ENCODE results near the gene GPR153.

The GPR153 gene

DNA sequence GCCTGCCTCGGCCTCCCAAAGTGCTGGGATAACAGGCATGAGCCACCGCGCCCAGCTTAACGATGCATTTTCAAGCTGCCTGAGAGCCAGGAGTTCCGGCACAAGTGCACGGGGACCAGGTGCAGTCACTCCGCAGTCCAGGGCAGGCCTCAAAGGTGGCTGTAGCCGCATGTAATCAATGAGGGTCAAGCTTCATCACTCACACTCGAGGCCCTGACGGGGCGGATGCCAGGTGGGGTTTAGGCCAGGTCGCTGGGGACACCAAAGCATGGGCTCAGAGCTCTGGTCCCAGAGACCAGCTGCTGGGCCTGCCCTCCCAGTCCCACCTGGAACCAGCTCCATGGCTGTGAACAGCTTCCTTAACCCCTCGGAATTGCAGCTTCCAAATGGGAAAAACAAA lies 26.1 kb upstream of the GPR153 start:
- in situ Hi-C loops (cut with MboI; ENCODE audit: low sequenced_read_pairs) = no loop called here

DNA sequence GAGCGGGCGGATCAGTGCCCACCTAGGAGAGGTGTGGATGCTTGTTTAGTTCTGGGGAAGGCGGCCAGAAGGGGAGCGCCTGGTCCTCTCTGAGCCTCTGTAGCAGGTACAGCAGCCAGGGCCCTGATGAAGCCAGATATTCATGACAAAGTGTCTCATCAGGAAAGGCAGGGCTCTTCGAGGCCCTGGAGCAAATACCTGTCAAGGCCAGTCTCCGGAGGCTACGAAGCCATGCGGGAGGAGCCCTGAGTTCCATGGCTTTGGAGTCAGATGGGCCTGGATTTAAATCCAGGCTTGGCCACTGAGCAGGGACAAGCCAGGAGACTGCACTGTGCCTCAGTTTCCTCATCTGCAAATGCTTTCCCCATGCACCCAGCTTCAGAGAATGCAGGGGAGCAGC lies 25.4 kb upstream of the GPR153 start:
- in situ Hi-C loops (cut with MboI; ENCODE audit: low sequenced_read_pairs) = no loop called here

GRCh38 chr1:6285336-6285735 lies 24.4 kb upstream of the GPR153 start:
- in situ Hi-C loops (cut with MboI; ENCODE audit: low sequenced_read_pairs) = no loop called here

DNA sequence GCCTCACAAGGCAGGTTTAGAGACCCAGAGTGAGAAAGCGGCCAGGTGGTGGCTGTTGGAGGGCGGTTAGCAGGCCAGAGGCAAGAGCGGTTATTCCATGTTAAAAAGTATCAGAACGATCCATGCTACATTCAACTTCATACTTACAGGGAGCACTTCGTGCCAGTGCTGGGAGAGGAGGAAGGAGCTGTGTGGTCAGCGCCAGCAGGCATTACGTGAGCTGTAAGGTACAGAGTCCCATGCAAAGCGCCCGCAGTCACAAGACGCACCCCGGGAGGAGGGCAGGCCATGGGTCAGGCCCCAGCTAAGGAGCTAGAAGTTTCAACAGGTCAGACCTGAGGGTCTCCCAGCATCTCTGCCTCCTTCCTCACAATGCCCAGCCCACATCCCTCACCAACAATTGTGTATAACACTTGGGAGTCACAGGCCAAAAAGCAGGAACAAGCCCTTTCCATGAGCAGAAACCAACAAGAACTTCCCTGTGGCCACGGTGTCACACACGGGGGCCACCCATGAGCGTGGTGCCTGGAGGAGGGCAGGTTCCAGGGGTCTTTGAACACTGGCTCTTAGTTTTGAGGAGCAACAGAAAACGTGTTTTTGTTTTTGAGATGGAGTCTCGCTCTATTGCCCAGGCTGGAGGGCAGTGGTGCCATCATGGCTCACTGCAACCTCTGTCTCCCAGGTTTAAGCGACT lies 21.8 kb upstream of the GPR153 start:
- in situ Hi-C loops (cut with MboI; ENCODE audit: low sequenced_read_pairs) = no loop called here

- in situ Hi-C loops (cut with MboI; ENCODE audit: low sequenced_read_pairs) = no loop called here
Measured at GRCh38 chr1:6281511-6282402, 20.9 kb upstream of the GPR153 start.

- in situ Hi-C loops (cut with MboI; ENCODE audit: low sequenced_read_pairs) = no loop called here
Measured at GRCh38 chr1:6280761-6281451, 20.0 kb upstream of the GPR153 start.

DNA sequence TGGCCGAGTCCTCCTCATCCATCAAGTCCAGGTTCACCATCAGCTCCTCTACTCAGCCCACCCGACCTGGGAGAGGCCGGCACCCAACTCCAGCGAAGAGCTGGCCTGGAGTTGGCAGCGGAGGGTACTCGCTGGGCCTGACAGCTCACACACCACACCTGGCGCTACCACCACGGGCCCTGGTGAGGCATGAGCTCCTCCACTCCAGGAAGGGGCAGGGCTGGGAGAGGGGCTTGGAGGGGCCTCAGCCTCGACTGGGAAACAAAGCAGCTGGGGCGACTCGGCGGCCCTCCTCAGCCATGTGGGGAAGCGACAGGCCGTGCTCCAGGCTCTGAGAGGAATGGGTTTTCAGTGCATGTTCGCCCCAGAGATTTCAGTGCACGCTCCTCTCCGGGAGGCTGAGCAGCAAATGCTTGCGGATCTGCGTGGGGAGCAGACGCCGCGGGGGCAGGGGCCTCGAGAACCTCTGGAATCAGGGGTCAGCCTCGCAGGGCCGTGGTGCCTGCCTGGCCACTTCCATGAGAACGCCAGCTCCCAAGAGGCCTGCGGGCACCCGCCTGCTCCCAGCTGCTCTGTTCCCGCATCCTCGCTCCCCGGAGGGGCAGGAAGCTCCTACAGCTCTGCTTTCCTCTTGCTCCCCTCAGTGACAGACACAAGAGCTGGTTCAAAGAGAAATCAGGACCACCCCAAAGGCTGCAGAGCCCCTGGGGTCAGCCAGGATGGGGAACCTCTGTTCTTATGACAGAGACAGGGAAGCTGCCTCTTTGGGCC lies 18.9 kb upstream of the GPR153 start:
- in situ Hi-C loops (cut with MboI; ENCODE audit: low sequenced_read_pairs) = no loop called here

- in situ Hi-C loops (cut with MboI; ENCODE audit: low sequenced_read_pairs) = no loop called here
Measured at GRCh38 chr1:6279066-6279465, 18.2 kb upstream of the GPR153 start.

GRCh38 chr1:6278263-6278662 lies 17.4 kb upstream of the GPR153 start:
- in situ Hi-C loops (cut with MboI; ENCODE audit: low sequenced_read_pairs) = no loop called here

DNA sequence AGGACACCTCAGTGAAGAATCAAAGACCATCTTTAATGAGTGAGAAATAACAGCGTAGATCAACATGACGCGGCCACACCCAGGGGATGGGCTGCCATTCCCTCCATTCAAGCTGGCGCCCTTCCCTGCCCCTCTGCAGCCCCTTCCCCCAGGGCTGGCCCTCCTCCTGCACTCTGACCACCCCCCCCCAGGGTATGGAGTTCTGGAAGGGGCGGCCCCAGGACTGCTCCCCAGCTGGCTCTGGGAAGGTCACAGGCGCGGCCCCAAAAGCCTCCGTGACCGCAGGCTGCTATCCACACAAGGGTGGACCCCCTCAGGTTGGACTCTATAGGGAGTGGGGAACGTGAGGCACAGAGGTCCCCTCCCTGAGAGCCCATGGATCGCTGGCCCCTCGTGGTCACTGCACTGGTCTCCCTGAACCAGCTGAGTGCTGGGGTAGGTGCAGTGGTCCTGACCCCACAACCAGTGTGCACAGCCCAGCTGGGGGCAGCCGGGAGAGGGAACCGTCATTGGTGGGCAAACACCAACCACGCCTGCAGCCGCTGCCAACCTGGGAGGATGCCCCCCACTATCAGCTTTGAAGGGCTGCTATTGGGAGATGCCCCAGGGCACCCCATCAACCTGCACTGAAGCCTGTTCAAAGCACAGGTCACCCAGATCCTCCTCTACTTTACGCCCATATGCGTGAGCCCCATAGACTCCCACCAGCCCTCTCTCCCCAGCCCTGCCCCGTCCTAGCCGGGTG lies 16.1 kb upstream of the GPR153 start:
- in situ Hi-C loops (cut with MboI; ENCODE audit: low sequenced_read_pairs) = no loop called here

- in situ Hi-C loops (cut with MboI; ENCODE audit: low sequenced_read_pairs) = no loop called here
Measured at GRCh38 chr1:6275826-6276782, 15.2 kb upstream of the GPR153 start.

DNA sequence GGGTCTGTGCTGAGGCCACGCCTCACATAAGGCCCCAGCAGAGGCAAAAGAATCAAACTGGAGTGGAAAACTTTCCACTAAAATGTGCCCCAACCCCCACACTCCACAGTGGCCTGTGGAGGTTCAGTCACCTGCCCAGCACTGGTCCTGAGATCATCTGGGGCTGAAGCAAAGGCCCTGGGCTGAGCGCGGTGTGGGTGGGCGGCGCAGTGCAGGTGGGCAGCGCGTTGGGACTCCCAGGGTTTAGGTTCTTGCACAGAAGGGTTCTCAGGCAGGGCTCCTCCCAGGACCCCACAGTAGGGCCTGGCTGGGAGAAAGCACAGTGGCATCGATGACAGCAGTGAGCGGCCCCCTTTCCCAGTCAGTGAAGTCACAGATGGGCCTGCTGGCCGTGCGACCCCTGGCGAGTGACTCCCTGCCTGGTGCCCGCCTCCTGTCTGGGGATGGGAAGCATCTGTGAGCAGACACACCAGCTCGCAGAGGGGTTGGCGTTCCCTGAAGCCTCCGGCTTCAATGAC lies 13.8 kb upstream of the GPR153 start:
- in situ Hi-C loops (cut with MboI; ENCODE audit: low sequenced_read_pairs) = no loop called here

DNA sequence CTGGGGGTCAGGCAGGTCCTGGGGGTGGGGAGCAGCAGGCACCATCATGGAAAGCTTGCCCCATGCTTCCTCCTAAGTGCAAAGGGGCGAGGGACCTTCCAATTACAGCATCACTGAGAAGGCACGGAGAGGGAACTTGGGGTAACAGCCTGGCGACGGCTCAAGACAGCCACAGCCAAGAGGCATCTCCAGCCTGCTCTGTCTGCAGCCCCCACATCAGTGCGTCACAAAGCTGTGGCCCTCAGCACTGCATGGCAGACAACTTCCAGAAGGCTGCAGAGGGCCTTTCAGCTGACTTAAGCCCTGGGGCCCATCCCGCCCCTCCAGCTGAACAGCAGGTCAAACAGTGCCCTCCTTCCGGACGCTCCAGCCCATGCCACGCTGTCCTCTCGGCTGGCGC lies 13.2 kb upstream of the GPR153 start:
- in situ Hi-C loops (cut with MboI; ENCODE audit: low sequenced_read_pairs) = no loop called here

DNA sequence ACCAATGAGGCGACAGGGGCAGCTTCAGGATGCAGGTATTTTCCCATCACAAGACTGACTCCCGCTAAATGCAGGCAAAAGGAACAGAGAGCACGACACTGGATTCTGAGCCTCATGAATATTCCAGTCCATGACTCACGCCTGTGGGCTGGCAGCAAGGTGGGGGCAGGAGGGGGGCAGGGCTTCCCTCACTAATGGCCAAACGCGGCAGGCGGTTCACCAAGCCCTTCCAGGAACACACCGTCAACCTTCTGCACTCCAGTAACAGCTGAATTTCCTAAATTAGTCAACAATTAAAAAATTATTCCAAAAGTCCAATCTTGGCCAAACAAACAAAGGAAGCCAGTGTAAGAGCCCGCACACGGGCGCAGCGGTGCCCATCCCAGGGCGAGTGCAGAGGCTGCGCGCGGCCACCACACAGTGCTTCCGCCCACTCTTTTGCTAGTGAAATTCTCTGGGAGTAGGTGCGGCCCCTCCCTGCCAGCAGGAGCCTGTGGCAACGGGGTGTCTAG lies 12.5 kb upstream of the GPR153 start:
- in situ Hi-C loops (cut with MboI; ENCODE audit: low sequenced_read_pairs) = no loop called here

DNA sequence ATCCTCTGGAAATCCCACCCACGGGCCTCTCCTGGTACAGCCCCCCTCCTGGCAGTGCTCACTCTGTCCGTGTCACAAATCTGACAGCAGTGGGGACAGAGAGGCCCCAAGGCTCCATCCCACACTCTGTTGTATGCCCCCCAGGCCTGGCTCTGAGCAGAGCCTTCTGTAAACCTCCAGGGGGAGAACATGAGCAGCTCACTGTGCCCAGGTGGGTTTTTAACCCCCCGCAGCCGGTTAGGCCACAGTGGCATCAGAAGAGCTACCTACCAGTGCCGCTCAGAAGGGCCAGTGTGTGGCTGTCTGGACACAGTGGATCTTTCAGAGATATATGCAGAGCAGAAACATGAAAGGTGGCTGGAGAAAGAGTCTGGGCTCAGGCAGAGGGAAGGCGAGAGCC lies 12.0 kb upstream of the GPR153 start:
- in situ Hi-C loops (cut with MboI; ENCODE audit: low sequenced_read_pairs) = no loop called here

DNA sequence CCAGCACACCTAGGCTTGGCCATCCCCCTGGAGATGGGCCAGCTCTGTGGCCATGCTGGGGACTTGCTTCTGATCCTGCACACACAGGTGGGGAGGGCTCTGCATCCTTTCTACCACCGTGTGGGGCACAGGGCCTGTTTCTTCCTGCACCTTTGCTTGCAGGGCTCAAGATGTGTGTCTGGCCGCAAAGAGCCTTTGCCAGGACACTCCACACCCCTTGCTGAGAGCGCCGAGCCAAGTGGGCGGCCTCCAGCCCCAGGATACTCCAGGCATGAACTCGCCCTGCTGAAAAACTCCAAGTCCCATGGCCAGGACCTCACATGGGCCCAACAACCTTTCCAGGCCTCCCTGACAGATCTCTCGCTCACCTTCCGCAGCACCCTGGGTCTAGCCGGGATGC lies 11.6 kb upstream of the GPR153 start:
- in situ Hi-C loops (cut with MboI; ENCODE audit: low sequenced_read_pairs) = no loop called here

DNA sequence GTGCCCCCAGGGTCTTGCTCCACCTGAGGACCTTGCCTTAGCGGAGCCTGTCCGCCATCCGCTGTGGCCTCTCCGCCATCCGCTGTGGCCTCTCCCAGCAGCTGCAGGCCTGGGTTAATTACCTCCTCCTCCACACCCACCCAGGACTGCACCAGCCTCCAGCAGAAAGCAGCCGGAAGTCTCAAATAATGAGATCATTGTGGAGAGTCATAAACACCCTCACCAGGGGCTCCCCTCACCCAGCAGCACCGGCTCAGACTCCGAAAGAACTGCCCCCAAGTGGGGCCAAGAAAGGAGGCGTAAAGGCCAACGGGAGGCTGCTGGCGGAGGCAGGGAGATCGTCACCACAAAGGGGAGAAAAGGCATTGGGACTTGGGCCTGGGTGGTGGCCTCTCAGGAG lies 10.7 kb upstream of the GPR153 start:
- in situ Hi-C loops (cut with MboI; ENCODE audit: low sequenced_read_pairs) = no loop called here

GRCh38 chr1:6271006-6271405 lies 10.1 kb upstream of the GPR153 start:
- in situ Hi-C loops (cut with MboI; ENCODE audit: low sequenced_read_pairs) = no loop called here

- in situ Hi-C loops (cut with MboI; ENCODE audit: low sequenced_read_pairs) = no loop called here
Measured at GRCh38 chr1:6270401-6270800, 9.5 kb upstream of the GPR153 start.
